Thoracic aorta (tissue), 2 donors: ENCODE results near the gene DSE. TPM values are rescaled to one million over a fixed set of nuclear protein-coding genes. Genes with fewer than 3 reads are reported as not detected.

Experiments used
- ATAC-seq: fragments of 150-250 bp; one replicate; pipeline ENCODE4 v1.8.0; 2017; ENCODE audit warnings: low read depth; ENCODE audit not compliant: insufficient number of reproducible peaks, low FRiP score
- DNase-seq: peaks from one replicate; pipeline ENCODE4 v3.0.0-alpha.2; 2020; ENCODE audit warnings: low spot score
- H3K27ac ChIP-seq, 2 donors: fragments of 200-600 bp; sonication (generic); 1 replicate in 1 of 2; 2 replicates in 1 of 2; pipeline ENCODE4 v1.5.1; 2016; ENCODE audit warnings: mild to moderate bottlenecking in 2 of 2, moderate library complexity in 2 of 2
- H3K27me3 ChIP-seq: fragments of 200-600 bp; sonication (generic); replicated peaks from 2 replicates; pipeline ENCODE4 v1.6.0; 2016; ENCODE audit warnings: mild to moderate bottlenecking; ENCODE audit not compliant: insufficient read depth
- H3K36me3 ChIP-seq: fragments of 200-600 bp; sonication (generic); one replicate; pipeline ENCODE4 v1.5.1; 2016
- H3K4me1 ChIP-seq, 2 donors: fragments of 200-600 bp; sonication (generic); 1 replicate in 1 of 2; 2 replicates in 1 of 2; pipeline versions ENCODE4 v1.5.1 to v1.6.0; 2016; ENCODE audit warnings: low read depth in 2 of 2, mild to moderate bottlenecking in 1 of 2; ENCODE audit not compliant: control insufficient read depth in 1 of 2
- H3K4me3 ChIP-seq: fragments of 200-600 bp; sonication (generic); 2 replicates; pipeline ENCODE4 v1.5.1; 2016; ENCODE audit warnings: mild to moderate bottlenecking
- H3K9me3 ChIP-seq: fragments of 200-600 bp; sonication (generic); 2 replicates; pipeline ENCODE4 v1.5.1; 2016
- CTCF ChIP-seq: fragments of 200-600 bp; sonication (generic); IDR thresholded peaks from one replicate; pipeline ENCODE4 v1.5.1; 2019; ENCODE audit warnings: antibody characterized with exemption
- total RNA-seq, 2 donors: library from RNA; depleted of rRNA; stranded (reverse); fragments of >200 nt; gene quantifications; one replicate each; pipeline versions ENCODE4 v1.1.0 to v1.2.3, GENCODE V29; 2016

DSE gene
- total RNA-seq, 2 donors from 2014 or later: 46.7 to 65.2 TPM

GRCh38 chr6:116491610-116492330 is 121.0 kb downstream of the DSE start:
- Histone ChIP-seq H3K4me1 (no peaks in the 10 kb centered on the region), H3K4me3 (no peak overlapping the region), H3K36me3 (no peaks in the 10 kb centered on the region), H3K27me3 (no peaks in the 10 kb centered on the region), H3K27ac (no peak overlapping the region), H3K9me3 (no peaks in the 10 kb centered on the region)
- ATAC-seq: no peak
- no peak for TF ChIP-seq CTCF
- no peak for DNase-seq

- Histone ChIP-seq H3K4me1 (no peaks in the 10 kb centered on the region), H3K36me3 (no peaks in the 10 kb centered on the region), H3K4me3 (no peak overlapping the region), H3K27me3 (no peaks in the 10 kb centered on the region), H3K9me3 (no peaks in the 10 kb centered on the region), H3K27ac (no peak overlapping the region)
- ATAC-seq (no peak), DNase-seq (no peak)
- TF ChIP-seq CTCF: no peak
Observed at GRCh38 chr6:116492331-116493067, 121.8 kb downstream of the DSE start.

Other genes with a start within 250 kb of the DSE start
- gene COL10A1, start 244.8 kb upstream of the DSE start, total RNA-seq: under 1 TPM in 1 of 2 donors, not detected in 1; 0.92 TPM
- 10 to 100 TPM; 13.1 to 18.0 TPM for gene TSPYL4, start 116.9 kb upstream of the DSE start, total RNA-seq
- gene TSPYL1, start 91.0 kb upstream of the DSE start, total RNA-seq: 10 to 100 TPM; 60.0 to 74.9 TPM
- 10 to 100 TPM in 1 of 2 donors, 1 to 10 TPM in 1; 3.9 to 15.0 TPM for gene CALHM6, start 90.4 kb downstream of the DSE start, total RNA-seq
- 10 to 100 TPM; 14.0 to 16.7 TPM for gene CALHM5, start 140.7 kb downstream of the DSE start, total RNA-seq
- gene TRAPPC3L, start 174.7 kb downstream of the DSE start, total RNA-seq: not detected
- not detected for gene CALHM4, start 182.8 kb downstream of the DSE start, total RNA-seq
- 10 to 100 TPM; 19.5 to 51.0 TPM for gene RWDD1, start 200.6 kb downstream of the DSE start, total RNA-seq
- gene RSPH4A, start 245.5 kb downstream of the DSE start, total RNA-seq: under 1 TPM; 0.78 to 0.95 TPM